ENCODE results near the gene ADCY3.
A peak's percentile ranks its signal among the peaks of the same experiment; 100 is the strongest.

ADCY3 gene

GRCh38 chr2:24874035-24874434 is 46.0 kb downstream of the ADCY3 start:
- DNase-seq (ENCODE audit: low read depth): no peak

DNA sequence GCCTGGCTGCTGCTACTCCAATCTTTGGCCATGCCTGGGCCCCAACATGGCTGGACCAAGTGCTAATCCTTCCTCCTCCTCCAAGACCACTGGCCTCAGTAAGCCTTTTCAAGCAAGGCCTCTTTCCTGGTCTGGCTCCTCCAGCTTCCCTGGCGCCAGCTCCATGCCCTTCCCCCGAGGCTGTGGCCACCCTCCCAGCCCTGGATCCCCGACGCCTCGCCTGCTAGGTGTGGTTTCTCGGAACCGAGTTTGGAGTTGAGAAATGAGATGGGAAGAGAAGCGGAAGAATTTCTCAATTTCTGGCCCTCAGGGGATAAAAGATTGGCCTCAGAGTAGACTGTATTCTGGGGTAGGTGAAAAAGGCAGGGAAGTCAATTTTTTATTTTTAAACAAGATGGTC is 46.4 kb downstream of the ADCY3 start:
- DNase-seq (ENCODE audit: low read depth): no peak

GRCh38 chr2:24872344-24873115 is 47.5 kb downstream of the ADCY3 start:
- DNase-seq (ENCODE audit: low read depth): no peak

- no peak for DNase-seq (ENCODE audit: low read depth)
Measured at GRCh38 chr2:24871852-24872333, 48.1 kb downstream of the ADCY3 start.

- DNase-seq (ENCODE audit: low read depth): no peak
Measured at GRCh38 chr2:24870891-24871705, 48.9 kb downstream of the ADCY3 start.

- DNase-seq (ENCODE audit: low read depth): no peak
Measured at GRCh38 chr2:24870440-24870839, 49.6 kb downstream of the ADCY3 start.

GRCh38 chr2:24866946-24867345 is 53.1 kb downstream of the ADCY3 start:
- DNase-seq (ENCODE audit: low read depth): no peak

- DNase-seq (ENCODE audit: low read depth): no peak
Measured at GRCh38 chr2:24863641-24864040, 56.4 kb downstream of the ADCY3 start.

DNA sequence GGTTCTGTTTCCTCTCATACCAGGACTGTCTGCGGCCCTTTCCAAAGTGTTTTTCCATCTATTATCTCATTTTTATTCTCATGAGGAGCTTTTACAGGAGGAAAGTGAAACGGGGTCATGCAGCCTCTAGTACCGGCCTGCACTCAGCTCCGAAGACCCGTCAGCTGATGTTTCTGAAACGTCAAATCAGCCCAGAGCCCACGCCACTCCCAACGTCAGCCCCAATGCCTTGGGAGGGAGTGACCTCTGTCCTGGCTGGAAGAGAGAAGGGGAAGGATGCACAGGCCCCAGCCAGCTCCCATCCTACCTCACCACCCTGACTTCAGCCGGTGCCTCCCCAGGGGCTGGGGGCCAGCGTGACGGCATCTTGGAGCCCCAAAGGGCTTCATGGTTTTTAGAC is 58.5 kb downstream of the ADCY3 start:
- no peak for DNase-seq (ENCODE audit: low read depth)

- DNase-seq (ENCODE audit: low read depth): no peak
Measured at GRCh38 chr2:24860631-24861030, 59.4 kb downstream of the ADCY3 start.

GRCh38 chr2:24859968-24860600 is 60.0 kb downstream of the ADCY3 start:
- no peak for DNase-seq (ENCODE audit: low read depth)

DNA sequence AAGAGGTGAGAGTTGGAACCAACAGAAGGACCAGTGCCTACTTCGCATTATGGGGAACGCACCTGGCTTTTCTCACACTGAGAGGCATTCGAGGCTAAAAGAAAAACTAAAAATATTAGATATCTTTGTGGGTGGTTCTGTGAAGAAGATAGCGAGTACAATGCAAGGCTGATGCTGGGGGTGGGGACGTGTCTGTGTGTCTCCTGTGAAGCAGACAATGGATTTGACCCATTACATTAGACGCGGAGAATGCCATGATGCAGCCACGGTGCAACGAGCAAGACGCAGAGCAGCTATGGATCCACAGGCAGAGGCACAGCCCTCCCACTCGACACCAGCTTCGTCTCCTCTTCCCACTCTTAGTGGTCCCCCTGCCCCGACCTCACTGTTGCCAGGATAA is 61.0 kb downstream of the ADCY3 start:
- no peak for DNase-seq (ENCODE audit: low read depth)

DNA sequence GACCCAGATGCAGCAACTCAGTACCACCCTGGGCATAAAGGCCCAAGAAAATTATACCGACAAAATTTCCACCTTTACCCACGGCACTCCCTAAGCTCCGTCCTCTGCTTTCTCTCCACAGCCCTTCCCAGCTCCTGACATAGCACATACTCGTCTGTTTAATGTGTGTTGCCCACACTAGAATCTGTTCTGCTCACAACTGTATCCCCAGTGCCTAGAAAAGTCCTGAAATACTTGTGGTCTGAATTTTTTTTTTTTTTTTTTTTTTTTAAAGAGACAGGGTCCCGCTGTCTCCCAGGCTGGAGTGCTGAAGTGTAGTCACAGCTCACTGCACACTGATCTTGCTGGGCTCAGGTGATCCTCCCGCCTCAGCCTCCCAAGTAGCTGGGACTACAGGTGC is 62.3 kb downstream of the ADCY3 start:
- no peak for DNase-seq (ENCODE audit: low read depth)

GRCh38 chr2:24856791-24857211 is 63.2 kb downstream of the ADCY3 start:
- DNase-seq (ENCODE audit: low read depth): no peak

DNA sequence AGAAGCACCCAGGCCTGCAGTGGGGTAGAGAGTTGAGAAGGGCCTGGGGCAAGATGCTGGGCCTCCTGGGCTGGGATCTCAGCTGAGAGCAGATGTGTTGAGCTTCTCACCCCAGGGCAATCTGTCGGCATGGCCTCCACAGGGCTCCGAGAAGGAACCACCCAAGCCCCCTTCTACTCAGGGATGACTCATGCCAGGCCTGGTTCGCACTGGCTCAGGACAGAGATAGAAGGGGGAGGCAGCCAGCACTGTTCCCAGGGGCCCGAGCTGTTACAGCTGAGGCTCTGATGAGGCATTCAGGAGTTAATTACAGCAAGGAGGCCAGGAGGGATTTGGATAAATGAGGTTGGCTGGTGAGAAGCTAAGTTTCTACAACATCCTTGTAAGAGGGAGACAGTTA is 64.3 kb downstream of the ADCY3 start:
- DNase-seq (ENCODE audit: low read depth): peak; percentile 13

GRCh38 chr2:24855022-24855622 is 64.9 kb downstream of the ADCY3 start:
- no peak for DNase-seq (ENCODE audit: low read depth)

DNA sequence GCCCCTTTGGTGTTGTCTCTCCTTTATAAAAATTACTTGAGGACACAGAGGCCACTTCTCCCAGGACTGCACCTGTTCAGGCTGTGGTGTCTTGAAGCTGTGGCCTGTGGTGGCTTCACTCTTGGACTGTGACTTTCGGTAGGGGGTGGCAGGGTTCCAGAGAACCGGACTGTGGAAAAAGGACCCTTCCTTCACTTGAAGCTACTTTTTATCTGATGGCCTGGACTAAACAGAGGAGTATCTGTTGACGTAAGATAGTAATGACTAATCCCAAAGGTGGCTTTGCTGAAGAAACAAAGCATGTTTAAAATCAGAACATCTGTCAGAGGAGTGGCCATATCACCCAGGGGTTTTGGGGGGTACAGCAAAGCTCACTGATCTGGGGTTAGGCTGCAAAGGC is 66.0 kb downstream of the ADCY3 start:
- DNase-seq (ENCODE audit: low read depth): no peak

DNA sequence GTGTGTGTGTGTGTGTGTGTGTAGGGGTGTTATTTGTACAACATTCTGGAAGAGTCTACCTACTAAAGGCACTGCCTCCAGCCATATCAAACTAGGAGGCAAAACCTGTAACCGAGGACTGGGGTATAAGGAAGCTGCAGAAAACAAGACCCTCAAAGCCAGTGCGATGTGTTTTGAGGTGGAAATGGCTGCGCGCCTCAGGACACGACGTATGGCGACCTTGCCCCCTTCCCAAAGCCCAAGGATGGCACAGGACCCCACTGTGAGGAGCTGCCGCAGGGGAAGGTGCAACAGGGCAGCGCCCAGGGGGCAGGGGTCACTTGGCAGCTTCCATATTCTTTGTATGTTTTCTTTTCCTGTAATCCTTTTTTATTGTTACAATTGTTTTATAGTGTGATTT is 67.0 kb downstream of the ADCY3 start:
- no peak for DNase-seq (ENCODE audit: low read depth)

DNA sequence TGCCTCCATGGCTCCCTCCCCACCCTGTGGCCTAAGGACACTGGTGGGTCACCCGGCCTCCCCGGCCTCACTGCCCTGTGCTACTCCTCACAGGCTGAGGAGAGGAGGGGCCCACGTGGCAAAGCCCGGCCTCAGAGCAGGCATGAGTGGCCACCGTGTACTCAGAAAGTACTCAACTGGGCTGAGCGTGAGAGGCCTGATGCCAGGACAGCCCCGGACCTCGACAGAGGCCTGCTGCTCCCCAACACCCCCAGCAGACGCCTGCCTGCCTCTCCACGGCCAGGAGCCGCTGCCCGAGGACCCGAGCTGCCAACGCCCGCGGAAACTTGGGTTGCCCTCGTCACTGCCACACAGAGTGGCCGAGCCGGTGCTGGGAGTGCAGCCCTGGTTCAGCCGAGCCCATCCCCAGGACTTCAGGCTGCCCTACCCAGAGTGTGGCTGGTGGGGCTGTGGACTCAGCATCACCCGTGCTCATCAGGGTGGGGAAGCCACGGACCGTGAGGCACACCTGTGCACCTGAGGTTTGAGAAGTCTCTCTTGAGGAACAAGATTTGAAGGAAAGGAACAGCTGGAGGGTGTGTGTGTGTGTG is 67.5 kb downstream of the ADCY3 start:
- DNase-seq (ENCODE audit: low read depth): no peak

- DNase-seq (ENCODE audit: low read depth): no peak
Measured at GRCh38 chr2:24852026-24852425, 68.0 kb downstream of the ADCY3 start.

GRCh38 chr2:24850944-24851343 is 69.1 kb downstream of the ADCY3 start:
- no peak for DNase-seq (ENCODE audit: low read depth)

DNA sequence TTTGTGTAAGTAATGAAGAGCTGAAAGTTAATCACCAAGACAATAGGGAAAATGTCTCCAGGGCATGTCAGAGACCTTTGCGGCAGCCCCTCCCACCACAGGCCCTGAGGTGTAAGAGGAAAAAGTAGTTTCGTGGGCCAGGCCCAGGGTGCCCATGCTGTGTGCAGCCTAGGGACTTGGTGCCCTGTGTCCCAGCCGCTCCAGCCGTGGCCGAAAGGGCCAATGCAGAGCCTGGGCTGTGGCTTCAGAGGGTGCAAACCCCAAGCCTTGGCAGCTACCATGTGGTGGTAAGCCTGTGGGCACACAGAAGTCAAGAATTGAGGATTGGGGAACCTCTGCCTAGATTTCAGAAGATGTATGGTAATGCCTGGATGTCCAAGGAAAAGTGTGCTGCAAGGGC is 74.3 kb downstream of the ADCY3 start:
- DNase-seq (ENCODE audit: low read depth): no peak
